HG03558 (cell line): ENCODE results near the gene UMODL1.

Experiments used
- ATAC-seq: cut with Tn5 transposase; IDR thresholded peaks from one replicate; pipeline ENCODE4 v1.9.1; 2021; ENCODE audit warnings: moderate number of reproducible peaks; ENCODE audit not compliant: unreplicated experiment; ENCODE audit errors: extremely low read depth

Gene UMODL1

DNA sequence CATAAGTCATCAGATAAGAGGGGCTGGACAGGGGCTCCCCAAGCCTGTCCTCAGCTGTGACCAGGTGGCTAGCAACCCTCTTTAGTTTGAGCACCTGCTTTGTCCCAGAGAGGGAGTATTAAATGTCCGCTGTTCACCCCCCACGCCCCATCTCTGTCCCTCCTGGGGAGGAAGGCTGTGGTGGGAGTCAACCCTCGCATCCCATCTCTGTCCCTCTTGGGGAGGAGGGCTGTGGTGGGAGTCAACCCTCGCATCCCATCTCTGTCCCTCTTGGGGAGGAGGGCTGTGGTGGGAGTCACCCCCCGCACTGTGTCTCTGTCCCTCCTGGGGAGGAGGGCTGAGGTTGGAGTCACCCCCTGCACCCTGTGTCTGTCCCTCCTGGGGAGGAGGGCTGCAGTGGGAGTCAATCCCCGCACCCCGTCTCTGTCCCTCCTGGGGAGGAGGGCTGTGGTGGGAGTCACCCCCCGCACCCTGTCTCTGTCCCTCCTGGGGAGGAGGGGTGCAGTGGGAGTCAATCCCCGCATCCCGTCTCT, 75.2 kb downstream of the UMODL1 start:
- no peak for ATAC-seq

DNA sequence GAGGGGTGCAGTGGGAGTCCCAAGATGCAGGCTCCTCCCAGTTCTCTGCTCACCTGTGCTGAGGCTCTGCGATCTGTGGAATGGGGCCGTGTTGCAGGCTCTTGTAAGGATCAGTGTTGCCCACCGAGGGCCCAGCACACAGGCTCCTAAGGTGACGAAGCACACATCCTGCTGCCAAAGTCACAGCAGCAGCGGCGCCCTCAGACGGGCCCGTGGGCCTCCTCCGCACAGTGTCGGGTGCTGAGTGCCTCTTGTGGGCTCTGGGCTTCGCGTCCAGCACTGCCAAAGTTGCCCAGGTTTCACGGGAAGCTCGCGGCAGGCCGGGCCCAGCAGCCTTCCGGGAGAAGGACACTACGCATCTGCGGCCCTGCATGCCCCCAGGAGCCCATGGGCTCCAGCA, 75.7 kb downstream of the UMODL1 start:
- ATAC-seq: no peak

DNA sequence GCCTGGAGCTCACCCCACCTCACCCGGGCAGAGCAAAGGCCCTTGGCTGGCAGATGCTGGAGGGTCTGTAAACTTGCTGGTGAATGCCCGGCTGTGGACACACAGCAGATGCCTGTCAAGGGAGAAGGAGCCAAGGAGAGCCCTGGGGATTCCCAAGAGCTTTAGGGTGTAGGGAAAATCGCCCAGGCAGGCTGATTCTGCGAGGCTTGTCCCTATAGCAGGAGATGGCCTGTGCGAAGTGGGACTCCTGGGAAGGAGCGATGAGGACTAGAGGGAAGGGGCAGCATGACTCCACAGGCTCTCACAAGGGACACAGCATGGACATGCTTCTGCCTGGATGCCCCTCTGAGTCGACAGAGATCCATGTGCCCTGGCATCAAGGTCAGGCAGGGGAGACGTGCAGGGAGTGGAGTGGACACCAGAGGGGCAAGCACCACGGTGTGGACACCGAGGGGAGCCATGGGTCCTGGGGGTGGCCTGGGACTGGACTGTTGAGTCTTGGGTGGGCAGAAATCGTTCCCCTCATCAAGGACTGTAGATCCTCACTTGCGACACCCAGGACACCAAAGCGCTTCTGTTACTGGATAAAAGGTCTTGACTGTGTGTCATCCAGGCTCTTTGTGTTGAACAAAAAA, 76.4 kb downstream of the UMODL1 start:
- ATAC-seq: no peak

DNA sequence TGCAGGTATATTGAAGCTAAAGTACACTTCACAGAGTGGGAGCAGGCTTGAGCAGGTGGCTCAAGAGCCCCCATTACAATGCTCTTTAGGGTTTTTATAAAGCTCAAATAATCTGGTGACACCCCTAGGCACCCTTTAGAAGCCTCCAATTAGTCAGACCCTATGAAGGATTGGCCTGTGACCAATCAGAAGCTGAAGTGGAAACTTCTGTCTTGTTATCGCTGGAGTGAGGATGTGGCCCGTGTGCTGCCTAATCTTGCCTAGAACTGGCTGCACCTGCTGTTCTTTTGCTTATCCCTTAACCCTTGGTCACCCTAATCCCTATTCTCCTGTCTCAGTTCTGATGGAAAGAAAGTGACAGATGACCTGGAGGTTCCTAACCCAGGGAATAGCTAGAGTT, 77.0 kb downstream of the UMODL1 start:
- no peak for ATAC-seq

GRCh38 chr21:42148584-42148983, 77.5 kb downstream of the UMODL1 start:
- no peak for ATAC-seq

GRCh38 chr21:42149656-42150473, 78.7 kb downstream of the UMODL1 start:
- ATAC-seq: no peak

DNA sequence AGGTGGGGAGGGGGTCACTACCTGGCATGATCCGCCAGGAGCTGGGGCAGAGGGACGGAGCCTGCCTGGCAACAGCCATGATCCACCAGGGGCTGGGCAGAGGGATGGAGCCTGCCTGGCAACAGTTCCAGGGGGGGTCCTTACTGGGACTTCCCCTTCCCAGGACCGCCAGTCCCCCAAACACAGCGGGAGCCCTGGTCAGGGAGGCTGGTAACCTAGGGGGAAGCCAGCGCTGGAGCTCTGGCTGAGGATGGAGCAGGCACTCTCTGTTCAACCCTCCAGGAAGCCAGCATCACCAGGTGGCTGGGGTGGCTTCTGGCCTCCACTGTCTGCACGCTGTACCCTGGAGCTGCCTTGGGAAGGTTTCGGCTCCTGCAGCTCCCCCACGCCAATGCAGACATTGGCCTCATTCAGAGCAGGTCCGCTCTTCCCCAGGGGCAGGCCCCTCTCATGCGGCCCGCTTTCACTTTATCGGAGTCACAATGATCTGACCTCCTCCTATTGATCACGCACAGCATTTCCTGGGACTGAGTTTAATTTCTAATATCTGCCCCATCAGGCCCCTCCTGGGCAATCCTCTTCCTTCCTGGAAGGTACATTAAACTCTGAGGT, 79.5 kb downstream of the UMODL1 start:
- no peak for ATAC-seq

DNA sequence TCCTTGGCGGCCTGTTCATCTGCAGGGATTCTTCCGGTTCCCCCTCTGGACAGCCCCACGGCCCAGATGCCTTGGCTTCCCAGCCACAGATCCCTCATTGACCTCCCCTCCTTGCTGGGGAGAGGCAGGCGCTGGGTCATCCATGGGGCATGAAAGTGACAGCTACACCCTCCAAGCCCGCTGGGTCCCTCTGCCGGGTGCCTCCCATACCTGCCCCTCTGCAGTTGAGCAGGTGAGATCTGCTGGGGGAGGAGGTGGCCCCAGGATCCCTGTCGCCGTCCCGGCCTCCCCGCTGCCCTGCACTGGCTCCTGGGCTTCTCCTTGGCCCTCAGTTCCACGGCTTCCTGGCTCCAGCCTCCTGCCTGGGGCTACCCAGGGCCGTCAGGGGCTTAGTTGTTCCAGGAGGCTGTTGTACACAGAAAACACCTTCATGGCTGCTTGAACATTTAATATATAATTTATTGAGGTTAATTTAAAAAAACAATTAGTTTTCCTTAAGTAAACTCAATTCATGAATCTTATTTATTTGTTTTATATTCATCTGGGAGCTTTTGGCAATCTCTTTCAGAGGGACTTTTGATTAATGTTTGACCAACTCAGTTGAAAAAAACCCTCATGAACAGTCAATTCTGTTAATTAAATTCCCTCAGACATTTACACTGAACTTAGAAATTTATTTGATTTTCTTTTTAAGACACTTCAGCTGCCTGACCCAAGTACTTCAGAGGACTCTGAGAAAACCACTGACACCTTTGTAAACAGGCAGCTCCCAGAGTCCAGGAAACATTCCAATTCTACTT, 80.2 kb downstream of the UMODL1 start:
- no peak for ATAC-seq

DNA sequence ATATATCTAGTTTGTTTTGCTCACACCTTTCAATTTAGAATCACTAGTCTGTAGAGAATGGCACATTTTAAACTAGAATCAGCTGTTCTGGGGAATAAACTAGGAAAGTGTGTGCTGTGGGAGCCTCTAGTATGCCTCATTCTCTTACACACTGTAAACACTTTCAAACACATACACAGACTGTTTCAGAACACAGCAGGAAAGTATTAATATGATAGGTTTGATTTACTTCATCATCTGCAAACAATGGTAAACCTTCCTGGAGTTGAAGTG, 80.8 kb downstream of the UMODL1 start:
- ATAC-seq: no peak

DNA sequence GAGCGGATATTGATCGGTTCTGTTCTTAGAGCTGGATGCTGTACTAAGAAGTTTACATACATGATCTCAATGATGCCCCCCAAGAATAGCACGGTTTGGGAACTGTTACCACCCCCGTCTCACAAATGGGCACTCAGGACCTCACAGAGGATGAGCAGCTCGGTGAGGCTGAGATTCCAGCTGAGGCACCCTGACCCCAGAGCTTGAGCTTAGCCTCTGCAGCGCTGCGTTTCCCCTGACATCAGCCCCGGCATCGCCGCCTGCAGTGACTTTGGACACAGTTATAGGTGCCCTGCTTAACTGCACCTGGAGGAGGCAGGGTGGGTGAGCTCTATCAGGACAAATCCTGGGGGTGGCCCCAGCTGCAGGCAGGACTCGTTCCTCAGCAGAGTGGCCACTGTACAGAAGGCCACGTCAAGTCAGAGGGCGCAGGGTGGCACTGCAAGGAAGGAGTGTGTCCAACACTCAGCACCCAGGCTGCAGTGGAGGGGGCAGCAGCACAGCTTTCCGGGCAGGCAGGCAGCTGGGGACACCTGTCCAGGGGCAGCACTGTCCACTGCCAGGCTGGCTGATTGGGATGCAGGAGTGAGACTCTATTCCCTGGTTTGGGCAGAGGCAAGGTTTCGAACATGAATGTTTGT, 82.0 kb downstream of the UMODL1 start:
- ATAC-seq: no peak

- no peak for ATAC-seq
Observed at GRCh38 chr21:42153746-42154145, 82.6 kb downstream of the UMODL1 start.

DNA sequence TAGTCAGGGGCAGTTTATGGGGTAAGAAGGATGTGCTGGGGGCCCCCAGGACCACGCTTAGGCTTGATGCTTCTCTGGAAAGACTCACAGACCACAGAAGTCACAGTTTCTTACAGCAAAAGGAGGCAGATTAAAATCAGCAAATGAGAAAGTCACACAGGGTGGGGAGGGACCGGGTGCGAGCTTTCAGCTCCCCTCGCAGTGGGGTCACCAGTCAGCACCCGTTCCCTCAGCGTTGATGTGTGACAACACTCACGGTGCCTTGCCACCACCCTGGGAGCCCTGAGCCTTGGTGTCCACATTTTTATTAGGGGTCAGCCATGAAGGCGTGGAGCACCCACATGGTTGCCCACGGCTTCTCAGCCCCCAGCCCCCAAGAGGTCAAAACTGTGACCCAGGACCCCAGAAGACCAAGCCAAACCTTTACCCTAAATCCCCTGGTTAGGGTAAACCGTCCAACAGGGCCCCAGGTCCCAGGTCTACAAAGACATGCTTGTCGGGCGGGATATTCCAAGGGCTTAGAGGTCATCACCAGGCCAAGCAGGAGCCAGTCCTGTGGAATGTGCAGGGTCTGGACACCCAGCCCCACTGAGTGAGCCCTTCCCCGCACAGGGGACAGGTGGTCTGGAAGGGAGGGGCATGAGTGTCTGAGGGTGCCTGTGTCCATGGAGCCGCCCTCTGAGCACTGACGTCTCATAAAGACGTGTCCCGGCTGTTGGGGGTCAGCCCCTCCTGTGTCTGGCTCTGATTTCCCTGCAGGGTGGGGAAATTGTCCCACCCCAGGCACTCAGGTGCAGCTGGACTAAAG, 83.3 kb downstream of the UMODL1 start:
- no peak for ATAC-seq

DNA sequence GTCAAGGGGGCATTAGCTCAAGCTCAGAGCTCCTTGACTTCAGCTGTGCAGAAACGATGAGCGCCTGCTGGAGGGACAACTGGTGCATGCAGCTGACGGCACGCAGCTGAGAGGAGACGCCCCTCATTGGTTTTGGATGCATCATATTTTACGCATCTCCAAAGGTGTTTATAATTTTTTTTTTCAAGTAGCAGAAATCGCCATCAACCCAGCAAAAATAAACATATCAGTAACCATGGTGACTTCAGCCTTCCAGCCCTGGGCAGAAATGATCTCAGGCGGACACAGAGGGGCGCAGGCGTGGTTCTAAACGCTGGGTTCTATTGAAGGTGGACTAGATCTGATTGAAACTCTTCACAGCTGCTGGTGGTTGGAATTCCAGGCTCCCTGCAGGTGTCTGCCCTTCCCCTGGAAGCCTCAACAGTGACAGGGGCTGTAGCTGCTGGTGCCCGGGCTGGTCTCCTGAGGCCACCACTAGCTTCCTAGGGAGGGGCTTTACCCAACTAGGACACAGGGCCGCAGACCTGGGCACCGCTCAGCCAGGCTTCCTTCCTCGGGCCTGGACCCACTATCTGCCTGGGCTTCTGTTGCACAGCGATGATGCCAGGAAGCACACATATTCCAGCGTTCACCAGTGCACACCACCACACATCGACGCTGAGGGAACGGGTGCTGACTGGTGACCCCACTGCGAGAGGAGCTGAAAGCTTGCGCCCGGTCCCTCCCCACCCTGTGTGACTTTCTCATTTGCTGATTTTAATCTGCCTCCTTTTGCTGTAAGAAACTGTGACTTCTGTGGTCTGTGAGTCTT, 84.1 kb downstream of the UMODL1 start:
- ATAC-seq: no peak

GRCh38 chr21:42156690-42157605, 85.8 kb downstream of the UMODL1 start:
- ATAC-seq: no peak

- ATAC-seq: no peak
Observed at GRCh38 chr21:42157606-42158310, 86.6 kb downstream of the UMODL1 start.

DNA sequence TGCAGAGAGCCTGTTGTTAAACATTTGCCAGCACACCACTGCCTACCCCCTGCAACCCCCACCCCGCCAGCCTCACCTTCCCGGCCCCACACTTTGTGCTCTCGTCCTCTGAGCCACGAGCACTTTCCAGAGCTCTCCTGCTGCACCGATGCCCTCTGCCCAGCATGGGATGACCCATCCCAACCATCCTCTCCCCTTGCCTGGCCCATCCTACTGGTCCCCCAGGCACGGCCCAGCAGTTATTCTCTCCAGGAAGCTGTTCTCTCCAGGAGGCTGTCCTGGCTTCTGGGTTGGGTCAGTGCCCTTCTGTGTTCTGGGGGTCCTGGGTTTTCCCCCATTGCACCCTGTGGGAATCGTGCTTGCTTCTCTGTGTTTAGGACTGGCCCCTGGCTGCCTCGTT, 87.7 kb downstream of the UMODL1 start:
- no peak for ATAC-seq

DNA sequence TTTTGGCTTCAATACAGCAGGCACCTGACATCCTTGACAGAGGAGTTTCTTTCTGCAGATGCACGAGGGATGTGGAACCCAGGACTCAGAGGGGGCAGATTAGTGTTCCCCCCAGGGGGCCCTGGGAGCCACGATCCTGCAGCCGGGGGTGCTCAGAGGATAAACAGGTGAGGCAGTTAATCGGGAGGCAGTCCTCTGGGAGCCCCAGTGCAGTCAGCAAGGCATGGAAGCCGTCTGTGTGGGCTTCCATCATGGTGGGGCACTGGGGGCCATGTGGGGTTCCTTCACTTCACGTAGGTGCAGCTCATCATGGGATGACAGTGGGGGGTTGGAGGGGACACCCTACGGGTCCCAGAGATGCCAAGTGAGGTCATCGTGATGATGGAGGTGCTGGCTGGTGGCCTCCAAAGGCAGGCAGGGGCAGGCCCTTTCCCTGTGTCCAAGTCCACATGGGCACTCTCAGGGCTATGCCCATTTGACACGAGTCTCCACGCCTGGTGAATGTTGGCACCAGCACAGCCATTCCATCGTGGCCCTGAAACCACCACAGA, 88.5 kb downstream of the UMODL1 start:
- ATAC-seq: no peak
